IgD-negative memory B cell (primary cell): ENCODE results near the gene TMEM169. TPM values are rescaled to one million over a fixed set of nuclear protein-coding genes. Genes with fewer than 3 reads are reported as not detected.
A peak's percentile ranks its signal among the peaks of the same experiment; 100 is the strongest.

ENCODE experiments used
- H3K27ac Mint-ChIP-seq, 3 donors: one replicate each; pipeline ENCODE4 v1.8.0; 2020 to 2022; ENCODE audit warnings: mild to moderate bottlenecking in 3 of 3, mixed read lengths in 3 of 3, moderate library complexity in 1 of 3
- H3K27me3 Mint-ChIP-seq: one replicate; pipeline ENCODE4 v1.8.0; 2021; ENCODE audit warnings: mixed read lengths
- H3K36me3 Mint-ChIP-seq: one replicate; pipeline ENCODE4 v1.8.0; 2020; ENCODE audit warnings: mild to moderate bottlenecking, mixed read lengths
- H3K4me1 Mint-ChIP-seq, 3 donors: one replicate each; pipeline ENCODE4 v1.8.0; 2020 to 2022; ENCODE audit warnings: mixed read lengths in 3 of 3, mild to moderate bottlenecking in 1 of 3
- H3K4me3 Mint-ChIP-seq, 4 donors: one replicate each; pipeline ENCODE4 v1.8.0; 2020 to 2022; ENCODE audit warnings: mild to moderate bottlenecking in 4 of 4, mixed read lengths in 4 of 4, moderate library complexity in 3 of 4
- H3K9me3 Mint-ChIP-seq, 3 donors: one replicate each; pipeline ENCODE4 v1.8.0; 2020 to 2021; ENCODE audit warnings: mixed read lengths in 3 of 3, mild to moderate bottlenecking in 1 of 3
- polyA plus RNA-seq: library from polyadenylated mRNA; unstranded; fragments of 300-500 nt; fragmentation: Illumina TruSeq; gene quantifications from one replicate; pipeline ENCODE4 v1.2.3, GENCODE V29; 2021

The TMEM169 gene, protein sequence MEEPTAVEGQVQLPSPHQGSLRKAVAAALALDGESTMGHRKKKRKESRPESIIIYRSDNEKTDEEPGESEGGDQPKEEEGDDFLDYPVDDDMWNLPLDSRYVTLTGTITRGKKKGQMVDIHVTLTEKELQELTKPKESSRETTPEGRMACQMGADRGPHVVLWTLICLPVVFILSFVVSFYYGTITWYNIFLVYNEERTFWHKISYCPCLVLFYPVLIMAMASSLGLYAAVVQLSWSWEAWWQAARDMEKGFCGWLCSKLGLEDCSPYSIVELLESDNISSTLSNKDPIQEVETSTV
- 0.53 TPM for polyA plus RNA-seq

DNA sequence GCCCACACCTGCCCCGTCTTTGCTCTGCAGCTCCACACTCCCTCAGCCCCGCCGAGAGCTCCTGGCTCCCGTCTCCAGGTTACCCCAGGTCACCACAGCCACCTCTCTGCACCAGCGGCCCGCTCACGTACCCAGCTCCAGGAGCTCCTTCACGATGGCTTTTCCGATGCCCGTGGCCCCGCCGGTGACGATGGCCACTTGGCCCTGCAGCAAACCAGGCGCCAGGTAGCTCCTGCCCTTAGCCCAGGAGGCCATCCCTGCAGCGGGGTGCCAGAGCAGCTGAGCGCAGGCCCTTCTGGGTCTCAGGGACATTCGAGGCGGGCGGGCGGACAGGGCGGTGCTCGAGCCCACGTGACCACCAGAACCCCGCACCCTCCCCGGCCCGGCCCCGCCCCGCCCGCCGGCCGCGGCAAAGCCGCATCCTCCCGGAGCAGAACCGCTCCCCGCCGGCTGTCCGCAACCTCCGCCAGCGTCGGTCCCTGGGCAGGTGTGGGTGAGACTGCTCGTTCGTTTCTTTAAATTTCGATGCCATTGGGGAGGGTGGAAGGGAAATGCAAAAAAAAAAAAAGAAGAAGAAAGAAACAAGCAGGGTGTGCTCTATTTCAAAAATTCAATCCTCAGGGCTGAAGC is at the start of gene TMEM169, which contains the start of gene PECR:
TSS of gene TMEM169 (plus strand) at position 433 of the 630 bp plus-strand sequence. CDS start 14,045 bp downstream, outside the sequence.
TSS of gene PECR (minus strand) at position 323 of the 630 bp plus-strand sequence. CDS start at position 255, 68 bp downstream.
- Mint-ChIP-seq H3K4me3 (peak within 1 kb of the TSS; percentile 93 to 98 (median 96)), H3K36me3 (peaks cover 4% of the 10 kb centered on the region), H3K27ac (peak within 1 kb of the TSS in 2 of 3 donors; percentile 75 to 92), H3K9me3 (no peaks in the 10 kb centered on the region), H3K27me3 (no peaks in the 10 kb centered on the region), H3K4me1 (peaks cover 35 to 42% (median 37%) of the 10 kb centered on the region in 3 donors)

DNA sequence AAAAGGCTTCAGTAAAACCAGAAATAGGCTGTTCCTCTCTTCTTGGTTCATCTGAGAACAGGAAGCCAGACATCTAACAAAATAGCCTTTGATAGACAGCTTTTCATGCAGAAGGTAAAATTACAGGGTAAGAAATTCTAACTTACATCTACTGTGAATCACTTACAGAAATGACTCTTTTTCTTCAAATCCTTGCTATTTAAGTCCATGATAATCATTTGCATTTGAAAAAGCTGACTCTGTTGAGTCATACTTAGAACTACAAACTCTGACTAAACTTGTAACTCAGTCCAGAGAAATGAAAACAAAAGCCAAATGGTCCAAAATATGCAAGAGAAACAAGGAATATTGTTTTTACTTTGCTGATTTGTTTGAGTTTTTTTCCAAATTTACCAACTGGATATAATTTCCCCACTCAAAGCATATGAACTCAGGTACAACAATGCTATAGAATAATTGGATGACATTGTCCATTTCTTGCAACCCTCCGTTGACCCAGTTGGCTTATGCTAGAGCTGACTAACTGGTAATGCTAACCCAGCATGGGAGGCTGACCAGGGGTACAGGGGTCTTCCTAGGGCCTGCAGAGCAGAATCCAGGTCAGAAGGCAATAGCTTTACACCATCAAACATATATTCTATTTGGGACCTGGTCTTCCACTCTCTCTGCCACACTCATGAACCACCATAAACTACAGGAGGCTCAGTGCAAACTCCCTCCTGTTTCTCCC is 49.6 kb upstream of the TMEM169 start:
- Mint-ChIP-seq H3K36me3 (no peaks in the 10 kb centered on the region), H3K9me3 (no peaks in the 10 kb centered on the region), H3K4me3 (peak overlapping the region in 1 of 4 donors; percentile 65), H3K4me1 (peaks cover 4 to 14% (median 8%) of the 10 kb centered on the region in 3 donors), H3K27ac (no peak overlapping the region), H3K27me3 (no peaks in the 10 kb centered on the region)

DNA sequence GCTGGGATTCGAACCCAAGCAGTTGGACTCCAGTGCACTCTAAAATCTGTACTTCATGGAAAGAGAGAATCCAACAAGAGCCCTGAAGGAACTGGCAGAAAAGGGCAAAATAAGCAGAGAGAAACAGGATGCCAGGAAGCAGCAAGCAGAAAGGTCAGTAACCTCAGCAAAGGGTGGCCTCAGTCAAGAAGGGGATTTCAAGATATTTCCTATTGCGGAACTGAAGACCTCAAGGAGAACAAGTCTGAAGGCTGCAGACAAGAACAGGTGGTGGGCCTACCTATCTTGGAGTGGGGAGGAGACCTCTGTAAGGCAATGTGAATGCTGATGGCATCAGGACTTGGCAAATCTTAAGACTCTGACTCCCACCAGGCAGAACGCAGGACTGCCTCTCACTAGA is 48.3 kb upstream of the TMEM169 start:
- Mint-ChIP-seq H3K4me3 (no peak overlapping the region), H3K27ac (peak overlapping the region in 1 of 3 donors; percentile 23), H3K36me3 (no peaks in the 10 kb centered on the region), H3K9me3 (no peaks in the 10 kb centered on the region), H3K4me1 (peaks cover 4 to 14% (median 8%) of the 10 kb centered on the region in 3 donors), H3K27me3 (no peaks in the 10 kb centered on the region)

DNA sequence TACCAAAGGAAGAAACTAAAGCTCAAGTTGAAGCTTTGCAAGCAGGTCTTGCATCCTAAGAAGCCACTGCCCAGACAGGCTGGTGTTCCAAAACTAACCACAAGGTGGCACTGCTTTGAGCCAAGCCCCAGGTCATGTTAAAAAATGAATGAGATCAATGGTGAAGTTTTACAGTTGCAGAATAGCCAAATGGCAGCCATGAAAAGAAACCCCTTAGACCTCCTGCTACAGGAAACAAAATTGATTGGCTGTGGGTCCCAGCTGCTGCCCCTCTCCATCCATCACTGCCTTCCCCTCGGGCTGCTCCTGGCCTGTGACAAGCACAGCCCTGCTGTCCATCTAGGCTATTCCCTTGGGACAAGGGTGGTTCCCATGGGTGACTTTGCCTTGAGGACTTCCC is 47.7 kb upstream of the TMEM169 start:
- no peaks in the 10 kb centered on the region for H3K27me3 Mint-ChIP-seq
- H3K4me3 Mint-ChIP-seq: no peak overlapping the region
- peak overlapping the region in 1 of 3 donors; percentile 21 for H3K27ac Mint-ChIP-seq
- H3K4me1 Mint-ChIP-seq: peaks cover 4 to 14% (median 8%) of the 10 kb centered on the region in 3 donors
- H3K36me3 Mint-ChIP-seq: no peaks in the 10 kb centered on the region
- no peaks in the 10 kb centered on the region for H3K9me3 Mint-ChIP-seq

DNA sequence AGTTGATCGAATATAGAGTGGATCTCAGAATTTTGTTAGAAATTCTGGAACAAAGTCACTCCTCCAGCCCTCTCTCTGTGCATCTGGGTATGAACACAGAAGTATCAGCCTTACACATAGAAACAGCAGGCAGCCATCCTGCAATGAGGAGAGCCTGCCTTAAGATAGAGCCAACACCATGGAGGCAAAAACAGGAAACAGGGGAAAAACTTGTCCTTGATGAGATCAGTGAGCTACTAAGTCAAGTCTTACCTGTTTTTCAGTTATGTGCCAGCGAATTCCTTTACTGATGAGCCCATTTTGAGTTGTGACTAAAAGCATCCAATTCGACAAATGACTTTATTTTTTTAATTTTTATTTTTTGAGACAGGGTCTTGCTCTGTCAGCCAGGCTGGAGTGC is 41.8 kb upstream of the TMEM169 start:
- H3K27ac Mint-ChIP-seq: no peak overlapping the region
- no peaks in the 10 kb centered on the region for H3K4me1 Mint-ChIP-seq
- H3K36me3 Mint-ChIP-seq: peaks cover 13% of the 10 kb centered on the region
- no peak overlapping the region for H3K4me3 Mint-ChIP-seq
- H3K27me3 Mint-ChIP-seq: no peaks in the 10 kb centered on the region
- no peaks in the 10 kb centered on the region for H3K9me3 Mint-ChIP-seq

DNA sequence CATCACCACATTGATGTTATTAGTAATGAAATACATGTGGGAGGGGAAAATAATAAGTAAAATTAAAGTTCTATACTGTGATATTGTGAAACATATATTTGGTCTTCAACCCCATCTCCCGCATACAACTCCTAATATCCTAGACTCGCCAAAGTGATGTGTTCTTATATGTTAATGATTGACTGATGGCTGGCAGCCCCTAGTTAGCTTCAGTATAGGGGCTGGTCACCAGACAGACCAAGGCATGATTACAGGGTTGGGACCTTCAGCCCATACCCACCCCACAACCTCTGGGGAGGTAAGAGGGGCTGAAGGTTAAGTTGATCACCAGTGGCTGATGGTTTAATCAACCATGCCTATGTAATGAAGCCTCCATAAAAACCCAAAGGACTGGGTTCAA is 40.3 kb upstream of the TMEM169 start:
- Mint-ChIP-seq H3K27ac (no peak overlapping the region), H3K36me3 (peaks cover 13% of the 10 kb centered on the region), H3K27me3 (no peaks in the 10 kb centered on the region), H3K9me3 (no peaks in the 10 kb centered on the region), H3K4me3 (no peak overlapping the region), H3K4me1 (no peaks in the 10 kb centered on the region)

DNA sequence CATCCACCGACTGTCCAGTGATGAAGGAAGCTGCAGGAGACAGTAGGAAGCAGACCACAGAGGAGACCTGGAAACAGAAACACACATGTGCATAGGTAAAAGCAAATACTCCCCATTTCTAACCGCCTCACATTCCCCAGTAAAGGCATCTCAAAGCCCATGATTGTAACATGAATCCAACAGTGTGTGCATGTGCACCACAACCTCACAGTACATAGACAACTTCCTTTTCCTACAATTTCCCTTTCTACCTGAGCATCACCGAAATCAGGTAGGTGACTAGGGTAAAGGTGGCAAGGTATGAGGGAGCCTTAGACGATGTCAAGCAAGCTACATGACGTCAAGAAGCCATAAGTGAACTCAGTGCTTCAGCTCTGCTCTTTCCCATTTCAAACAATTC is 37.8 kb upstream of the TMEM169 start:
- peak overlapping the region in 1 of 3 donors; percentile 73 for H3K27ac Mint-ChIP-seq
- H3K27me3 Mint-ChIP-seq: no peaks in the 10 kb centered on the region
- no peak overlapping the region for H3K4me3 Mint-ChIP-seq
- no peaks in the 10 kb centered on the region for H3K4me1 Mint-ChIP-seq
- H3K9me3 Mint-ChIP-seq: no peaks in the 10 kb centered on the region
- peaks cover 13% of the 10 kb centered on the region for H3K36me3 Mint-ChIP-seq

DNA sequence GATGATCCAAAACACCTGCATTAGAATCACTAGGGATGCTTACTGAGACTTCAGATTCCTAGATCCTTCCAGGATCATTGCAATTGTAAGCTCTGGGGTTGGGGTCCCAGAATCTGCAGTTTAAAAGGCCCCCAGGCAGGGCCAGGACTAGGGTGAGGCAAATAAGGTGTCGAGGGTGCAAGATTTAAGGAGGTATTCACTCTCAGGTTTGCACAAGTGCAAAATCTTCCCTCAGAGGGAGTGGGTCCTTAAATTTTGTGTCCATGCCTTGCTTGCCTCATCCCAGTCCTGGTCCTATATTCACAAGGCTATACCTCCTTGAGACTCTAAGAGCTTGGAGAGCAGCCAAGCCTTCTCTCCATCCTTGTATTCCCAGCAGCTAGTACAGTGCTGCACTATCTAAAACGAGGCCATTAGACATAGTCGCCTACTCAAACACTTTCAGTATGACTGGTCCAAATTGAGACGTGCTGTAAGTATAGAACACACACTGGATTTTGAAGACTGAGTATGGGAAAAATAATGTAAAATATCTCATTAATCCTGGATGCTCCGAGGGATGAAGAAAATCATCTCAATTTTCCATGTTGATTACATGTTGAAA is 36.7 kb upstream of the TMEM169 start:
- H3K36me3 Mint-ChIP-seq: peaks cover 11% of the 10 kb centered on the region

DNA sequence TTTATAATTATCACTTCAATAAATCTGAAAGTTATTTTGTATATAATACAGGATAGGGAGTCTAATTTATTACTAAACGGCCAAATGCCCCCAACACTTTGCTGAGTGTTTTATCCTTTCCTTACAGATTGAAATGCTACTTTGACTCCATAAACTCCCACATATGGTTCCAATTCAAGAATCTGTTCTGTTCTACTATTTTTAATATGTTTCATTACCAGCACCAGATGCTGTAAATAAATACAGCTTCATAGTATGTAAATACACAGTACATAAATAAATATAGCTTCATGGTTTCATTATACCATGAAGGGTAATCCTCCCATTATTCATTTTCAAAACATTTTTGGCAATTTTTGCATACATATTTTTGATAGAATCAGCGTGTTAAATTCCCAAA is 34.3 kb upstream of the TMEM169 start:
- no peak overlapping the region for H3K4me3 Mint-ChIP-seq
- no peaks in the 10 kb centered on the region for H3K9me3 Mint-ChIP-seq
- H3K27me3 Mint-ChIP-seq: no peaks in the 10 kb centered on the region
- H3K36me3 Mint-ChIP-seq: peaks cover 16% of the 10 kb centered on the region
- no peak overlapping the region for H3K27ac Mint-ChIP-seq
- H3K4me1 Mint-ChIP-seq: peaks cover 0 to 1% (median 0%) of the 10 kb centered on the region in 3 donors

More for the DNA sequence above, 36.7 kb upstream of the TMEM169 start:
- H3K4me3 Mint-ChIP-seq: no peak overlapping the region
- no peak overlapping the region for H3K27ac Mint-ChIP-seq
- no peaks in the 10 kb centered on the region for H3K27me3 Mint-ChIP-seq
- peaks cover 0 to 1% (median 0%) of the 10 kb centered on the region in 3 donors for H3K4me1 Mint-ChIP-seq
- no peaks in the 10 kb centered on the region for H3K9me3 Mint-ChIP-seq

DNA sequence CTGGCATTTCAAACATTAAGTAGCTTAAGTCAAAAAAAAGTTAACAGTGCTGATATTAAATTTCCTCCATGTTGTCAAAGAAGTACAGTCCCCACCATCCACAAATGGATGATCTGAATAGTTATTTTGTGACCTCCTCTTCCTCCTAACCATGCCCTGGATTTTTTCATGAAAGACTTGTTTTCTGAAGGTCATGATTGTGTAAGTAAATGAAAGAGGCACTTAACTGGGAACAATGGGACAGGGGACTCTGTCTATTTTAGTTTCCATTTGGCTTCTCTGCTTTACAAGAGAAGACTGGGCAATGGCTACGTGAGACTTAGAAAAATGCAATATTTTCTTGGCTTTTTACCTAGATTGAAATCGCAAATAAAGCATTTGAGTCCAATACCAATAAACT is 32.3 kb upstream of the TMEM169 start:
- peaks cover 0 to 1% (median 0%) of the 10 kb centered on the region in 3 donors for H3K4me1 Mint-ChIP-seq
- no peaks in the 10 kb centered on the region for H3K27me3 Mint-ChIP-seq
- H3K36me3 Mint-ChIP-seq: peaks cover 6% of the 10 kb centered on the region
- no peaks in the 10 kb centered on the region for H3K9me3 Mint-ChIP-seq
- no peak overlapping the region for H3K4me3 Mint-ChIP-seq
- H3K27ac Mint-ChIP-seq: no peak overlapping the region

DNA sequence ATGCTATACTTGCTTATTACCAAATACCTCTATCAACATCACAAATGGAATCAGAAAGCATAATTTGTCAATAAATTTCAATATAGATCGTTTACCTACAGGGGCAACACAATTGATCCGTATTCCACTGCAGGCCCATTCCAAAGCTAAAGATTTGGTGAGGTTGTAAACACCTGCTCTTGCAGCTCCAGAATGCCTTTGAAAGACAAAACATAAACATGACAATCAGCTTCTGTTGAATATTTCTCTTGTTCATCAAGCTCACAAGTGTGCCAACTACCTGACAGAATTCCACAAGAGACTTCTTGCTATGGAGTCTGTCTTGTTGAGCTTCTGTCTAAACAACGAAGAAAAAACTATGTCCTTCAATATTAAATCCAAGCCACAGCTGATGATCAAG is 30.4 kb upstream of the TMEM169 start:
- Mint-ChIP-seq H3K36me3 (peaks cover 6% of the 10 kb centered on the region), H3K4me3 (peak overlapping the region in 1 of 4 donors; percentile 38), H3K4me1 (peaks cover 0 to 4% (median 0%) of the 10 kb centered on the region in 3 donors), H3K27ac (no peak overlapping the region), H3K9me3 (no peaks in the 10 kb centered on the region), H3K27me3 (no peaks in the 10 kb centered on the region)

DNA sequence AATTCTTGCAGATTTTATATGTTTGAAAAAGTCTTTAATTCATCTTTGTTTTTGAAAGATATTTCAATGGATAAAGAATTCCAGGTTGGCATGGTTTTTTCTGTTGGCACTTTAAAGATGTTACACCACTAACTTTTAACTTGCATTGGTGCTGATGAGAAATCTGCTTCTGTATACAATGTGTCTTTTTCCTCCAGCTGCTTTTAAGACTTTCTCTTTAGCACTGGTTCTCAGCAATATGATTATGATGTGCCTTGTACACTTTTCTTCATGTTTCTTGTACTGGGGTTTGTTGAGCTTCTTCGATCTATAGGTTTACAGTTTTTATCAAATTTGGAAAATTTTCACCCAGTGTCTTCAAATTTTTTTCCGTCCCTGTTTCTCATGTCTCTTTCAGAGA is 29.3 kb upstream of the TMEM169 start:
- H3K27ac Mint-ChIP-seq: peak overlapping the region in 1 of 3 donors; percentile 74
- no peaks in the 10 kb centered on the region for H3K27me3 Mint-ChIP-seq
- H3K9me3 Mint-ChIP-seq: no peaks in the 10 kb centered on the region
- peak overlapping the region in 1 of 4 donors; percentile 4 for H3K4me3 Mint-ChIP-seq
- peaks cover 3 to 8% (median 6%) of the 10 kb centered on the region in 3 donors for H3K4me1 Mint-ChIP-seq
- H3K36me3 Mint-ChIP-seq: peaks cover 6% of the 10 kb centered on the region

DNA sequence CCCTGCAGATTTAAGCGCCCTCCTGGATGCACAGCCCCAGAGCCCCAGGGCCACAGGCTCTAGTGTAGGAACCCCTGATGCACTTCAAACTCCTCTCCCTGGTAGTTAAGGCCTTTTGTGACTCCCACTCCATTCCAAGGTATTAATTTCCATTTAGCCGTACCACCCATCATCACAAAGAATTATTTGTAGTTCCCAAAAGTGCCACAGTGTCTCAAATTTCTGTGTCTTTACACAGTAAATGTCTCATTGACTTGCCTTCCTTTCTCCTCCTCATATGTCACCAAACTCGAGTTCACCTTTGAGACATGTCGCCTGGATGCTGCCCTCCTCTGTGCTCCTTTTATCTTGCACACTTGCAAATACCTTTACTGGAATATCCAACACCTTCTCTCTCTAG is 26.0 kb upstream of the TMEM169 start:
- peaks cover 19 to 23% (median 23%) of the 10 kb centered on the region in 3 donors for H3K4me1 Mint-ChIP-seq
- H3K36me3 Mint-ChIP-seq: no peaks in the 10 kb centered on the region
- H3K27ac Mint-ChIP-seq: peak overlapping the region in 1 of 3 donors; percentile 87
- peaks cover 0 to 5% (median 0%) of the 10 kb centered on the region in 3 donors for H3K9me3 Mint-ChIP-seq
- H3K4me3 Mint-ChIP-seq: peak overlapping the region in 1 of 4 donors; percentile 41
- H3K27me3 Mint-ChIP-seq: no peaks in the 10 kb centered on the region

DNA sequence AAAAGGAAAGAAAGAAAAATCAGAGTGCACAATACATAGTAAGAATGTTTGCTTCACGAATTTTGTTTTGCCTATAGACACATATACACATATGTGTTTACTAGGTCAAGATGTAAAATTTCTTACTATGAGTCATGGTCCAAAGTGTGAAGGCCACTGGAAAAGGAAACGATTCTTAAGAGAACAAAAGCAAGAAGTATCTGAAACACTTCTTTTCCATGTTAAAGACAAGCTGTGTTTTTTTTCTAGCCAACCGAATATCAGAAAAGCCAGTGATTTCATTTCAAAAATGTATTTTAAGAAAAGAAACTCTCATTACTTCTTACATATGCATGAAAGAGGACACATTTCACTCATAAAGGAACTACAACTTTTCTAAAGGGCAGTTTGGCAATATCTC is 25.0 kb upstream of the TMEM169 start:
- H3K36me3 Mint-ChIP-seq: no peaks in the 10 kb centered on the region
- peaks cover 19 to 23% (median 23%) of the 10 kb centered on the region in 3 donors for H3K4me1 Mint-ChIP-seq
- H3K9me3 Mint-ChIP-seq: peaks cover 0 to 5% (median 0%) of the 10 kb centered on the region in 3 donors
- H3K27me3 Mint-ChIP-seq: no peaks in the 10 kb centered on the region
- H3K27ac Mint-ChIP-seq: peak overlapping the region; percentile 79 to 98 (median 96)
- peak overlapping the region in 2 of 4 donors; percentile 52 to 78 for H3K4me3 Mint-ChIP-seq
